Endothelial cell of umbilical vein (primary cell): Measurements from ENCODE around the gene PPIL1. TPM values are rescaled to one million over a fixed set of nuclear protein-coding genes. Genes with fewer than 3 reads are reported as not detected.

Experiments
- BruUV-seq: library from RNA; stranded (reverse); fragments of 400-500 nt; replicated peaks from 2 replicates; lab custom pipeline; 2021; lab: Mats Ljungman, UMichigan
- CTCF ChIA-PET: fragments of 300-600, 350-600 bp; sonication (Branson Sonifier 250); formaldehyde crosslinking; loops from one replicate; lab custom pipeline; 2021; ENCODE audit warnings: antibody characterized with exemption, inconsistent platforms; lab: Charles Lee
- POLR2A ChIA-PET: fragments of 300-600, 350-600 bp; sonication (Branson Sonifier 250); formaldehyde crosslinking; loops from one replicate; lab custom pipeline; 2021; ENCODE audit warnings: antibody characterized with exemption, inconsistent platforms; lab: Charles Lee
- DNase-seq: peaks from one replicate; pipeline ENCODE4 v3.0.0-alpha.2; 2011; ENCODE audit warnings: low read depth, low spot score
- FAIRE-seq: peaks from 2 replicates; lab custom pipeline; 2011; peaks lifted over from hg19 to GRCh38; lab: Jason Lieb, UNC
- H2AFZ ChIP-seq: 2 replicates; pipeline ENCODE4 v1.6.0; 2012; ENCODE audit warnings: low read depth, low read length, control low read depth, inconsistent platforms
- H3K27ac ChIP-seq: 2 replicates; pipeline ENCODE4 v1.5.1; 2011; ENCODE audit warnings: low read depth, mild to moderate bottlenecking, control low read depth, low read length, moderate library complexity; ENCODE audit not compliant: insufficient read depth
- H3K27me3 ChIP-seq, 2 experiments: 2 replicates each; pipeline versions ENCODE4 v1.6.0 to v1.6.1; 2011; ENCODE audit warnings: low read length in 2 of 2, mixed read lengths in 1 of 2; ENCODE audit not compliant: control insufficient read depth in 2 of 2, insufficient read depth in 2 of 2
- H3K36me3 ChIP-seq, 2 experiments: 2 replicates in 1 of 2; 3 replicates in 1 of 2; pipeline ENCODE4 v1.5.1; 2011; ENCODE audit warnings: low read length in 2 of 2, mild to moderate bottlenecking in 1 of 2, moderate library complexity in 1 of 2; ENCODE audit not compliant: control insufficient read depth in 2 of 2, insufficient read depth in 2 of 2; ENCODE audit errors: extremely low read depth in 1 of 2
- H3K4me1 ChIP-seq: 3 replicates; pipeline ENCODE4 v1.5.1; 2011; ENCODE audit warnings: mild to moderate bottlenecking, low read length; ENCODE audit not compliant: control insufficient read depth, insufficient read depth; ENCODE audit errors: extremely low read depth
- H3K4me2 ChIP-seq: 2 replicates; pipeline ENCODE4 v1.6.1; 2011; ENCODE audit warnings: low read length, control low read depth, mixed read lengths; ENCODE audit not compliant: insufficient read depth
- H3K4me3 ChIP-seq, 3 experiments: fragments of 200-600 bp in 1 of 3; sonication (generic), shearing (Covaris generic) in 1 of 3; replicated peaks in 1 of 3; 2 replicates each; pipeline ENCODE4 v1.5.1; 2011 to 2016; ENCODE audit warnings: control low read depth in 3 of 3, low read length in 3 of 3, mild to moderate bottlenecking in 2 of 3, inconsistent platforms in 1 of 3, low read depth in 1 of 3, moderate library complexity in 1 of 3; ENCODE audit not compliant: insufficient read depth in 1 of 3
- H3K79me2 ChIP-seq: 2 replicates; pipeline ENCODE4 v1.6.0; 2012; ENCODE audit warnings: low read length, inconsistent platforms; ENCODE audit not compliant: control insufficient read depth, insufficient read depth
- H3K9ac ChIP-seq: replicated peaks from 2 replicates; pipeline ENCODE3; 2011; ENCODE audit warnings: low read length, control low read depth; ENCODE audit not compliant: insufficient read depth; ENCODE audit errors: extremely low read depth
- H3K9me1 ChIP-seq: replicated peaks from 3 replicates; pipeline ENCODE4 v1.6.0; 2011; ENCODE audit warnings: mild to moderate bottlenecking, low read length; ENCODE audit not compliant: control insufficient read depth, insufficient read depth; ENCODE audit errors: extremely low read depth
- H3K9me3 ChIP-seq: replicated peaks from 2 replicates; pipeline ENCODE4 v1.5.1; 2012; ENCODE audit warnings: low read length, inconsistent platforms; ENCODE audit not compliant: control insufficient read depth, insufficient read depth
- H4K20me1 ChIP-seq: replicated peaks from 2 replicates; pipeline ENCODE3; 2011; ENCODE audit warnings: mild to moderate bottlenecking, low read length; ENCODE audit not compliant: control insufficient read depth, insufficient read depth; ENCODE audit errors: extremely low read depth
- CTCF ChIP-seq, 2 donors: IDR thresholded peaks; 1 replicate in 1 of 2; 2 replicates in 1 of 2; pipeline ENCODE4 v1.5.1; 2011; ENCODE audit warnings: low read length in 2 of 2, mild to moderate bottlenecking in 2 of 2, moderate library complexity in 2 of 2, control low read depth in 1 of 2, inconsistent platforms in 1 of 2, low read depth in 1 of 2; ENCODE audit not compliant: insufficient read depth in 1 of 2; ENCODE audit errors: extremely low read depth in 1 of 2
- EZH2 ChIP-seq: IDR thresholded peaks from 2 replicates; pipeline ENCODE4 v1.6.1; 2012; ENCODE audit warnings: borderline replicate concordance, low read depth, mild to moderate bottlenecking, moderate library complexity, low read length, inconsistent platforms; ENCODE audit not compliant: severe bottlenecking
- FOS ChIP-seq: IDR thresholded peaks from 2 replicates; pipeline ENCODE4 v1.6.1; 2011; ENCODE audit warnings: mild to moderate bottlenecking, low read length, moderate library complexity, borderline replicate concordance; ENCODE audit not compliant: insufficient read depth
- GATA2 ChIP-seq: IDR thresholded peaks from 2 replicates; pipeline ENCODE4 v1.7.0; 2011; ENCODE audit warnings: low read depth, mild to moderate bottlenecking, moderate library complexity, mixed read lengths, low read length; ENCODE audit not compliant: insufficient read length, insufficient read depth
- JUN ChIP-seq: IDR thresholded peaks from 2 replicates; pipeline ENCODE4 v1.6.1; 2011; ENCODE audit warnings: borderline replicate concordance, low read depth; ENCODE audit not compliant: insufficient read length, insufficient read depth
- MAX ChIP-seq: IDR thresholded peaks from 2 replicates; pipeline ENCODE4 v1.6.1; 2011; ENCODE audit not compliant: insufficient read depth, insufficient read length
- MYC ChIP-seq: IDR thresholded peaks from one replicate; pipeline ENCODE4 v1.6.1; 2011; ENCODE audit warnings: mild to moderate bottlenecking, low read depth, low read length
- POLR2A ChIP-seq: IDR thresholded peaks from 2 replicates; pipeline ENCODE4 v1.6.1; 2012; ENCODE audit warnings: low read depth, mild to moderate bottlenecking, control low read depth, low read length
- POLR2AphosphoS5 ChIP-seq: IDR thresholded peaks from 2 replicates; pipeline ENCODE4 v1.6.1; 2012; ENCODE audit warnings: low read depth, mild to moderate bottlenecking, control low read depth, low read length, moderate library complexity; ENCODE audit not compliant: insufficient read depth
- dilution Hi-C: fragments of 300-500 bp; cut with MboI; formaldehyde crosslinking; loops from one replicate; pipeline ENCODE4 v1.15.0; 2019; ENCODE audit warnings: low sequenced_read_pairs; ENCODE audit not compliant: extremely low pct_ligation_motif_present
- intact Hi-C: fragments of 100-400 bp; cut with micrococcal nuclease; formaldehyde crosslinking; loops from one replicate; pipeline ENCODE4 v1.10.0; 2022
- polyA plus RNA-seq, 4 experiments: library from polyadenylated mRNA; depleted of rRNA in 3 of 4; stranded (reverse) in 3 of 4; unstranded in 1 of 4; fragments of >200 nt; gene quantifications; 2 replicates each; pipeline versions ENCODE4 v1.2.1 to v1.2.3, GENCODE V29; 2011 to 2012; ENCODE audit warnings: missing spikeins in 1 of 4
- total RNA-seq: library from RNA; stranded (reverse); gene quantifications from 2 replicates; pipeline ENCODE4 v1.2.3, GENCODE V29; 2021

PPIL1 gene
- total and polyA plus RNA-seq, 2 donors (not counting 3 experiments of a cell fraction or from before 2014, with no cell fraction given) = 28.6 to 35.6 TPM

- H3K4me3 ChIP-seq = no peak overlapping the region
- no peak for TF ChIP-seq GATA2
- no peak for TF ChIP-seq POLR2A
- TF ChIP-seq JUN = no peak
- peaks cover 25% of the 10 kb centered on the region for H3K79me2 ChIP-seq
- no peak overlapping the region for H3K27ac ChIP-seq
- dilution Hi-C loops (no loop called here), intact Hi-C loops (no loop called here)
- H3K9me1 ChIP-seq = no peaks in the 10 kb centered on the region
- DNase-seq = no peak
- POLR2A ChIA-PET = interaction anchor here (0.7 kb wide), 1 partner anchor 95 kb away, joined by 4 read pairs; no protein-coding TSS in a partner anchor
- no TSS peak for BruUV-seq
- no peaks in the 10 kb centered on the region for H3K4me1 ChIP-seq
- H3K4me2 ChIP-seq = no peak overlapping the region
- no peak overlapping the region for H3K9ac ChIP-seq
- no peaks in the 10 kb centered on the region for H4K20me1 ChIP-seq
- FAIRE-seq = no peak
- H3K27me3 ChIP-seq = no peaks in the 10 kb centered on the region
- CTCF ChIA-PET = interaction anchor here (1.0 to 2.1 kb wide), 2 partner anchors 10 to 78 kb away, joined by 4 to 6 read pairs; no protein-coding TSS in a partner anchor
- H2AFZ ChIP-seq = no peak overlapping the region
- H3K36me3 ChIP-seq = peaks cover 5 to 14% of the 10 kb centered on the region in 2 experiments
- H3K9me3 ChIP-seq = no peaks in the 10 kb centered on the region
Measured at GRCh38 chr6:36860126-36860525, 14.5 kb downstream of the PPIL1 start.

- H3K27me3 ChIP-seq = no peaks in the 10 kb centered on the region
- dilution Hi-C loops (no loop called here), intact Hi-C loops (loop anchor here (10.0 kb wide), 1 partner anchor 234 kb away; no protein-coding TSS in a partner anchor)
- H3K79me2 ChIP-seq = peaks cover 10% of the 10 kb centered on the region
- FAIRE-seq (no peak), DNase-seq (no peak)
- H3K4me2 ChIP-seq = no peak overlapping the region
- TF ChIP-seq JUN (no peak), GATA2 (no peak), FOS (no peak), EZH2 (no peak), POLR2AphosphoS5 (no peak), CTCF (IDR thresholded peaks at IDR 0.05; ENCODE audit: extremely low read depth in 1 of 2, insufficient read depth in 1 of 2, low read depth in 1 of 2, low read length in 2 of 2) (no peak), MAX (no peak), POLR2A (no peak), MYC (no peak)
- BruUV-seq = no TSS peak
- H3K27ac ChIP-seq = no peak overlapping the region
- peaks cover under 1 to 14% of the 10 kb centered on the region in 2 experiments for H3K36me3 ChIP-seq
- no peaks in the 10 kb centered on the region for H3K9me3 ChIP-seq
- H3K4me1 ChIP-seq = peaks cover 4% of the 10 kb centered on the region
- no peak overlapping the region for H3K9ac ChIP-seq
- no peak overlapping the region for H3K4me3 ChIP-seq
- H2AFZ ChIP-seq = no peak overlapping the region
- H3K9me1 ChIP-seq = no peaks in the 10 kb centered on the region
- ChIA-PET CTCF (interaction anchor here (2.2 kb wide), 1 partner anchor 160 kb away, joined by 5 read pairs; no protein-coding TSS in a partner anchor), POLR2A (no interaction called here)
- no peaks in the 10 kb centered on the region for H4K20me1 ChIP-seq
Measured at GRCh38 chr6:36858407-36858981, 16.1 kb downstream of the PPIL1 start.
